ENCODE measurements around the gene FRMD5.
"Not testable (repeated sequence)": the region's sequence is repeated elsewhere in the genome, so short reads cannot be mapped to it uniquely, and the experiment has no call there.

The FRMD5 gene

DNA sequence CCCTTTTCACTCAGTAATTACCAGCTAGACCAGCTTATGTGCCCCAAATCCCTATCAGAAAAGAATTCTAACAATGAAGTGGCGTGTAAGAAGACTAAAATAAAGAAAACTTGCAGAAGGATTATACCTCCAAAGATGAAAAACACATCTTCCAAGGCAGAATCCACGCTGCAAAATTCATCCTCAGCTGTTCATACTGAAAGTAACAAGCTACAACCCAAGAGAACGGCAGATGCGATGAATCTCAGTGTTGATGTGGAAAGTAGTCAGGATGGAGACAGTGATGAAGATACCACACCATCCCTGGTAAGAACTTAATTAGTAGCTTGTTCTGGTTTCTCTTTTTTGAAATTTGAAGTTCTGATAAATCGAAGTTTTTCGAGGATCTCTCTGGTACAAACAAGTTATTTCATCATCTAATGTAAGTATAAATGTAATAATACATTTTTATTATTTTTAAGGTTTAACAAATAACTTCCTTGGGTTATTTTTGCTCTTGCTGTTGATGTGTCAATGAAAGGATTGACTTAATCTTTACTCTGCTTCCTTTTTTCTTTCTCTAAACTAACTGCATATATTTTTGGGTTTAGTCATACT, 366.9 kb downstream of the FRMD5 start:
- Mint-ChIP-seq H3K36me3 (ENCODE audit: low read depth) (peaks cover 41% of the 10 kb centered on the region), H3K4me3 (peak overlapping the region; percentile 91), H3K27me3 (no peaks in the 10 kb centered on the region), H3K27ac (peak overlapping the region; percentile 92), H3K9me3 (peaks cover 4% of the 10 kb centered on the region), H3K4me1 (peaks cover 70% of the 10 kb centered on the region)
- ATAC-seq (peak; percentile 31), DNase-seq (peak; percentile 12)

DNA sequence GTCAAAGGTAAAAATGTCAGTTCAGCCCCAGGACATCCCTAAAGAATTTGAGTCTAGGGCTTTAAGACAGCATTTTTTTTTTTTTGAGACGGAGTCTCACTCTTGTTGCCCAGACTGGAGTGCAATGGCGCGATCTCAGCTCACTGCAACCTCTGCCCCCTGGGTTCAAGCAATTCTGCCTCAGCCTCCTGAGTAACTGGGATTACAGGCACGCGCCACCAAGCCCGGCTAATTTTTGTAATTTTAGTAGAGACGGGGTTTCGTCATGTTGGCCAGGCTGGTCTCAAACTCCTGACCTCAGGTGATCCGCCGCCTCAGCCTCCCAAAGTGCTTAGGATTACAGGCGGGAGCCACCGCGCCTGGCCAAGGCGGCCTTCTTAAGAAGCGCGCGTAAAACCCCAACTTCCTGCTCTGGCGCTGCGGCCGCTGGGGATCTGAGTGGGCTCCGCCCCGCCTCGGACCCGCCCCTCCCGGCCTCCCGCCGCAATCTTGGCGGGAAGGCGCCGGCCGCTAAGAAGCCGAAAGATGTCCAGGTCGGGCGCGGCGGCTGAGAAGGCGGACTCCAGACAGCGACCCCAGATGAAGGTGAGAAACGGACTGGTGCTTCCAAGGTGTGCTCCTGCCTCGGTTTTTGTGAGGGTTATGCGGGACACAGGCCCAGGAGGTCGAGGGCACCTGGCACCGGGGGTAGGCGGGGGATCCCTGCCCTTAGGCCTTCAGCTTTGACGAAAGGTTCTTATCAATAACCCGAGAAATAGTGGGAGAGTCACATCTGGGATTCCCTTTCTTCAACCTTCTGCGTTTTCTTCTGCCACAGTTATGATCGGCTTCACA, 368.3 kb downstream of the FRMD5 start, which contains the start of gene WDR76:
Gene WDR76 (plus strand): TSS at position 495 of the 834 bp plus-strand sequence. CDS start 31 bp downstream, at position 526.
- DNase-seq = peak; percentile 88
- ATAC-seq = peak; percentile 79
- Mint-ChIP-seq H3K4me1 (peaks cover 77% of the 10 kb centered on the region), H3K36me3 (ENCODE audit: low read depth) (peaks cover 38% of the 10 kb centered on the region), H3K9me3 (peaks cover 4% of the 10 kb centered on the region), H3K4me3 (peak within 1 kb of the TSS; percentile 91), H3K27ac (peak within 1 kb of the TSS; percentile 92), H3K27me3 (no peaks in the 10 kb centered on the region)

DNA sequence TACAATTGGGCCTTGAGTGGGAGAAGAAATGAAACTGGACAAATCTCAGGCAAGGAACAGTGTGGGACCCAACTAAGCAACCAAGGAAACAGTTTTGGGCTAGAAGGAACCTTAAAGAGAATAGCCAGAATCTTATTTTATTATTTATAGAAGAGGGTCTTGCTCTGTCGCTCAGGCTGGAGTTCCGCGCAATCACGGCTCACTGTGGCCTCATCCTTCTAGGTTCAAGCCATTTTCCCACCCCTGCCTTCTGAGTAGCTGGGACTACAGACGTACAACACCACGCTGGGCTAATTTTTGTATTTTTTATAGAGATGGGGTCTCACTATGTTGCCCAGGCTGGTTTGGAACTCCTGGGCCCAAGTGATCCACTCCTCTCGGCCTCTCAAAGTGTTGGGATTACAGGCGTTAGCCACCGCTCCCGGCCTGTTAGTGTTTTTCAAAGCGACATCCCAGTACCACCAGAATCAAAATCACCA, 369.0 kb downstream of the FRMD5 start:
- H3K36me3 Mint-ChIP-seq (ENCODE audit: low read depth) = peaks cover 42% of the 10 kb centered on the region
- DNase-seq = peak; percentile 14
- H3K4me3 Mint-ChIP-seq = peak overlapping the region; percentile 91
- H3K27me3 Mint-ChIP-seq = no peaks in the 10 kb centered on the region
- no peak for ATAC-seq
- H3K9me3 Mint-ChIP-seq = peaks cover 4% of the 10 kb centered on the region
- H3K4me1 Mint-ChIP-seq = peaks cover 80% of the 10 kb centered on the region
- H3K27ac Mint-ChIP-seq = peak overlapping the region; percentile 92

DNA sequence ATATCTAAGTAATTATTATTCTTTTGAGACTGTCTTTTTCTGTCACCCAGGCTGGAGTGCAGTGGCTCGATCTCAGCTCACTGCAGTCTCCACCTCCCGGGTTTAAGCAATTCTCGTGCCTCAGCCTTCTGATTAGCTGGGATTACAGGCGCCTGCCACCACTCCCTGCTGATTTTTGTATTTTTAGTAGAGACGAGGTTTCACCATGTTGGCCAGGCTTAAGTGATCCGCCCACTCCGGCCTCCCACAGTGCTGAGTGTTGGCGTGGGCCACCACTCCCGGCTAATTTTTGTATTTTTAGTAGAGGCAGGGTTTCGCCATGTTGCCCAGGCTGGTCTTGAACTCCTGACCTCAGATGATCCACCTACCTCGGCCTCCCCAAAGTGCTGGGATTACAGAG, 369.8 kb downstream of the FRMD5 start:
- H3K9me3 Mint-ChIP-seq, H3K27me3 Mint-ChIP-seq, ATAC-seq, H3K27ac Mint-ChIP-seq: not testable (repeated sequence)
- peak; percentile 11 for DNase-seq
- Mint-ChIP-seq H3K36me3 (ENCODE audit: low read depth) (peaks cover 40% of the 10 kb centered on the region), H3K4me3 (peak overlapping the region; percentile 91), H3K4me1 (peaks cover 80% of the 10 kb centered on the region)

DNA sequence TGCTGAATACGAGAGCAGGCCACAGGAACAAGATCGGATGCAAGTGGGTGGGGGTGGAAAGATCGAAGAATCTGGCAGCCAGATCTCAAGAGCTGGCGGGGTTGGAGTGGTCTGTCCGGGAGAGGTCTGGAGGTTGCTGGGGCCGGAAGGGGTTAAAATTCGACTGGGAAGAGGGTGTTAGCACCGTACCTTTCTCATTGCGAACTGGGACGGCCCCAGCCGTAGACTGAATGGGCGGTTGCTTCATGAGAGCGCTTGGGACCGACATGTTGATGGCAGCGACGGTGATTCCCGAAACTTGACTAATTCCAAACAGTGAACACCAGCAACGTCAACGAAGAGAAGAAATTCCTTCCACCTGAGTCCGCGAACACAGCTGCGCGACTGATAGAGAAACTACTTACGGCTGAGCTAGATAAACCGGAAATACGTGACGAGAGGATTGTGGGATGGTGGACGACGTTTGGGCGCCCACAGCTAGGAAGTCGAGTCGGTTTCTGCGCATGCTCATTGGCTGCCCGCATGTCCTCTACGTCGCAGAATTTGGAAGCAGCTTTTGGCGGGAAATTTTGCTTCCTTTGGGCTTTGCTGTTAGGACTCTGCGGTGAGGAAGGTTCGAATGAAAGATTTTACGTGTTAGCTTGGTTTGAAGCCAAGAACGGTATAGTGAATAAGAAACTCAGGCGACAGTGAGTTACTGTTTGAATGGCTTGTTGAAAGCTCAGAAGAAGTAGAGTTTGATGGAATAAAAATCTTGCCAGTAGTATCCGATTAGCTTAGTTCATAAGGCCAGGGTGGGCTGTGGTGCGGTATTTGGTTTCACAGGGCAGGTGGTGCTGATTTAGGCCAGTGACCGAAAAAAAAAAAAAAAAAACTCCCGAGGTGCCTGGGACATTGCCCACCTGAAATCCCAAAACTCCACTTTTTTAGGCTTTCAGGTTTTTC, 370.5 kb downstream of the FRMD5 start, which contains the start of gene MFAP1:
Gene MFAP1 (minus strand): TSS at position 389 of the 945 bp plus-strand sequence. CDS start 121 bp downstream, at position 268.
- peaks cover 76% of the 10 kb centered on the region for H3K4me1 Mint-ChIP-seq
- H3K27me3 Mint-ChIP-seq = no peaks in the 10 kb centered on the region
- peak within 1 kb of the TSS; percentile 96 for H3K4me3 Mint-ChIP-seq
- H3K36me3 Mint-ChIP-seq (ENCODE audit: low read depth) = peaks cover 36% of the 10 kb centered on the region
- H3K27ac Mint-ChIP-seq = peak within 1 kb of the TSS; percentile 94
- DNase-seq = peak; percentile 91
- H3K9me3 Mint-ChIP-seq = peaks cover 4% of the 10 kb centered on the region
- ATAC-seq = peak; percentile 87

GRCh38 chr15:43821505-43821904, 373.6 kb downstream of the FRMD5 start:
- Mint-ChIP-seq H3K9me3 (peaks cover 4% of the 10 kb centered on the region), H3K27me3 (no peaks in the 10 kb centered on the region), H3K27ac (peak overlapping the region; percentile 2), H3K36me3 (ENCODE audit: low read depth) (peaks cover 37% of the 10 kb centered on the region), H3K4me3 (peak overlapping the region; percentile 55), H3K4me1 (peaks cover 57% of the 10 kb centered on the region)
- DNase-seq = no peak
- ATAC-seq = no peak

Data from activated naive CD8-positive, alpha-beta T cell treated with anti-CD3 and anti-CD28 coated beads, Interleukin-2, amount 50 U/mL, for 24 hours (primary cell).